Naive B cell (primary cell): ENCODE results near the gene FDPS. TPM values are rescaled to one million over a fixed set of nuclear protein-coding genes. Genes with fewer than 3 reads are reported as not detected.

Experiments
- ATAC-seq, 2 donors: fragments of 150-1000 bp; cut with Tn5 transposase; 2 replicates each; pipeline ENCODE4 v1.10.0; 2021; ENCODE audit warnings: low read depth in 2 of 2, mild to moderate bottlenecking in 2 of 2, moderate library complexity in 2 of 2
- DNase-seq: peaks from one replicate; pipeline ENCODE4 v3.0.0; 2022
- H3K27ac Mint-ChIP-seq, 6 donors: one replicate each; pipeline ENCODE4 v1.8.0; 2020 to 2022; ENCODE audit warnings: mild to moderate bottlenecking in 6 of 6, mixed read lengths in 6 of 6, moderate library complexity in 5 of 6, inconsistent platforms in 2 of 6
- H3K27me3 Mint-ChIP-seq, 3 donors: one replicate each; pipeline ENCODE4 v1.8.0; 2021 to 2022; ENCODE audit warnings: mixed read lengths in 3 of 3, mild to moderate bottlenecking in 1 of 3
- H3K36me3 Mint-ChIP-seq, 2 donors: one replicate each; pipeline ENCODE4 v1.8.0; 2020 to 2022; ENCODE audit warnings: mixed read lengths in 2 of 2, inconsistent platforms in 1 of 2, mild to moderate bottlenecking in 1 of 2
- H3K4me1 Mint-ChIP-seq, 3 donors: one replicate each; pipeline ENCODE4 v1.8.0; 2020 to 2022; ENCODE audit warnings: mixed read lengths in 3 of 3, inconsistent platforms in 1 of 3, mild to moderate bottlenecking in 1 of 3, moderate library complexity in 1 of 3
- H3K4me3 Mint-ChIP-seq, 8 donors: one replicate each; pipeline ENCODE4 v1.8.0; 2020 to 2022; ENCODE audit warnings: mild to moderate bottlenecking in 8 of 8, mixed read lengths in 8 of 8, moderate library complexity in 8 of 8, inconsistent platforms in 2 of 8
- H3K9me3 Mint-ChIP-seq, 7 donors: one replicate each; pipeline ENCODE4 v1.8.0; 2020 to 2022; ENCODE audit warnings: mixed read lengths in 7 of 7, mild to moderate bottlenecking in 5 of 7, inconsistent platforms in 2 of 7, moderate library complexity in 1 of 7
- polyA plus RNA-seq, 6 donors: library from polyadenylated mRNA; unstranded; fragments of 300-500 nt; fragmentation: Illumina TruSeq; gene quantifications; one replicate each; pipeline ENCODE4 v1.2.3, GENCODE V29; 2021; ENCODE audit warnings: low read depth in 6 of 6

FDPS gene
- polyA plus RNA-seq = 100 to 1,000 TPM in 5 of 6 donors, 10 to 100 TPM in 1; 99.4 to 187 (median 117) TPM

GRCh38 chr1:155308493-155309422, at the start of gene FDPS:
Gene FDPS (plus strand): TSS chr1:155308866. CDS start chr1:155309790, 924 bp downstream.
- peak; percentile 96 to 97 for ATAC-seq
- Mint-ChIP-seq H3K4me3 (peak within 1 kb of the TSS; percentile 90 to 99 (median 97)), H3K27me3 (no peaks in the 10 kb centered on the region)

GRCh38 chr1:155260276-155260675, 48.4 kb upstream of the FDPS start:
- no peak for DNase-seq
- Mint-ChIP-seq H3K27me3 (no peaks in the 10 kb centered on the region), H3K4me3 (peak overlapping the region in 5 of 8 donors; percentile 72 to 97 (median 91)), H3K36me3 (peaks cover 6 to 10% of the 10 kb centered on the region in 2 donors), H3K4me1 (peaks cover 40 to 50% (median 50%) of the 10 kb centered on the region in 3 donors), H3K27ac (peak overlapping the region in 4 of 6 donors; percentile 6 to 88 (median 66)), H3K9me3 (no peaks in the 10 kb centered on the region)
- no peak for ATAC-seq

More at GRCh38 chr1:155308493-155309422, at the start of gene FDPS:
- peak; percentile 96 for DNase-seq
- peak within 1 kb of the TSS; percentile 90 to 98 (median 98) for H3K27ac Mint-ChIP-seq
- H3K4me1 Mint-ChIP-seq = peaks cover 21 to 37% (median 28%) of the 10 kb centered on the region in 3 donors
- H3K9me3 Mint-ChIP-seq = no peaks in the 10 kb centered on the region
- peaks cover 0 to 8% of the 10 kb centered on the region in 2 donors for H3K36me3 Mint-ChIP-seq

- H3K36me3 Mint-ChIP-seq = peaks cover 10% of the 10 kb centered on the region in 2 donors
- H3K4me3 Mint-ChIP-seq = peak overlapping the region; percentile 91 to 100 (median 99)
- peak overlapping the region; percentile 58 to 98 (median 94) for H3K27ac Mint-ChIP-seq
- no peak for ATAC-seq
- no peak for DNase-seq
- no peaks in the 10 kb centered on the region for H3K27me3 Mint-ChIP-seq
- H3K9me3 Mint-ChIP-seq = no peaks in the 10 kb centered on the region
- H3K4me1 Mint-ChIP-seq = peaks cover 34 to 41% (median 38%) of the 10 kb centered on the region in 3 donors
These were observed 47.2 kb upstream of the FDPS start for GRCh38 chr1:155261493-155261851.

- ATAC-seq (peak; percentile 98 to 99), DNase-seq (peak; percentile 88)
- Mint-ChIP-seq H3K27ac (peak within 1 kb of the TSS; percentile 82 to 98 (median 97)), H3K4me1 (peaks cover 28 to 36% (median 32%) of the 10 kb centered on the region in 3 donors), H3K36me3 (peaks cover 7 to 12% of the 10 kb centered on the region in 2 donors), H3K9me3 (no peaks in the 10 kb centered on the region), H3K4me3 (peak within 1 kb of the TSS; percentile 91 to 100 (median 99)), H3K27me3 (no peaks in the 10 kb centered on the region)
These were observed 46.6 kb upstream of the FDPS start, which contains the start of gene SCAMP3 for GRCh38 chr1:155261852-155262673. Gene SCAMP3 (minus strand): TSS chr1:155262360. CDS start chr1:155262151, 209 bp downstream.

GRCh38 chr1:155263067-155263466, 45.6 kb upstream of the FDPS start:
- no peaks in the 10 kb centered on the region for H3K27me3 Mint-ChIP-seq
- H3K4me3 Mint-ChIP-seq = peak overlapping the region; percentile 31 to 100 (median 98)
- DNase-seq (no peak), ATAC-seq (no peak)
- peaks cover 26 to 35% (median 27%) of the 10 kb centered on the region in 3 donors for H3K4me1 Mint-ChIP-seq
- no peaks in the 10 kb centered on the region for H3K9me3 Mint-ChIP-seq
- H3K27ac Mint-ChIP-seq = peak overlapping the region in 4 of 6 donors; percentile 69 to 90 (median 73)
- H3K36me3 Mint-ChIP-seq = peaks cover 9 to 12% of the 10 kb centered on the region in 2 donors

GRCh38 chr1:155266553-155266952, 42.1 kb upstream of the FDPS start:
- ATAC-seq = no peak
- H3K9me3 Mint-ChIP-seq = no peaks in the 10 kb centered on the region
- H3K4me3 Mint-ChIP-seq = peak overlapping the region in 1 of 8 donors; percentile 6
- peaks cover 10 to 30% (median 11%) of the 10 kb centered on the region in 3 donors for H3K4me1 Mint-ChIP-seq
- H3K27ac Mint-ChIP-seq = no peak overlapping the region
- no peak for DNase-seq
- peaks cover 16 to 19% of the 10 kb centered on the region in 2 donors for H3K36me3 Mint-ChIP-seq
- H3K27me3 Mint-ChIP-seq = no peaks in the 10 kb centered on the region

- no peaks in the 10 kb centered on the region for H3K27me3 Mint-ChIP-seq
- H3K36me3 Mint-ChIP-seq = peaks cover 16 to 19% of the 10 kb centered on the region in 2 donors
- DNase-seq (no peak), ATAC-seq (no peak)
- peaks cover 4 to 30% (median 8%) of the 10 kb centered on the region in 3 donors for H3K4me1 Mint-ChIP-seq
- H3K9me3 Mint-ChIP-seq = no peaks in the 10 kb centered on the region
- H3K4me3 Mint-ChIP-seq = peak overlapping the region in 1 of 8 donors; percentile 51
- H3K27ac Mint-ChIP-seq = no peak overlapping the region
These were observed 41.3 kb upstream of the FDPS start for GRCh38 chr1:155267373-155267772.

- ATAC-seq (no peak), DNase-seq (no peak)
- Mint-ChIP-seq H3K4me3 (no peak overlapping the region), H3K9me3 (no peaks in the 10 kb centered on the region), H3K27me3 (no peaks in the 10 kb centered on the region), H3K36me3 (peaks cover 15 to 19% of the 10 kb centered on the region in 2 donors), H3K27ac (no peak overlapping the region), H3K4me1 (peaks cover 12 to 30% (median 15%) of the 10 kb centered on the region in 3 donors)
These were observed 40.0 kb upstream of the FDPS start for GRCh38 chr1:155268630-155269029.

- peaks cover 14 to 34% (median 18%) of the 10 kb centered on the region in 3 donors for H3K4me1 Mint-ChIP-seq
- DNase-seq (no peak), ATAC-seq (no peak)
- no peaks in the 10 kb centered on the region for H3K27me3 Mint-ChIP-seq
- H3K36me3 Mint-ChIP-seq = peaks cover 9 to 19% of the 10 kb centered on the region in 2 donors
- no peaks in the 10 kb centered on the region for H3K9me3 Mint-ChIP-seq
- no peak overlapping the region for H3K27ac Mint-ChIP-seq
- peak overlapping the region in 1 of 8 donors; percentile 36 for H3K4me3 Mint-ChIP-seq
These were observed 39.3 kb upstream of the FDPS start for GRCh38 chr1:155269381-155269780.

- peak overlapping the region; percentile 90 to 99 (median 95) for H3K27ac Mint-ChIP-seq
- H3K9me3 Mint-ChIP-seq = no peaks in the 10 kb centered on the region
- H3K4me3 Mint-ChIP-seq = peak overlapping the region; percentile 90 to 98 (median 94)
- peak; percentile 24 for ATAC-seq
- peaks cover 4 to 14% of the 10 kb centered on the region in 2 donors for H3K36me3 Mint-ChIP-seq
- no peak for DNase-seq
- peaks cover 32 to 50% (median 32%) of the 10 kb centered on the region in 3 donors for H3K4me1 Mint-ChIP-seq
- no peaks in the 10 kb centered on the region for H3K27me3 Mint-ChIP-seq
These were observed 36.0 kb upstream of the FDPS start for GRCh38 chr1:155272466-155273342.

- no peaks in the 10 kb centered on the region for H3K9me3 Mint-ChIP-seq
- peaks cover 32 to 57% (median 37%) of the 10 kb centered on the region in 3 donors for H3K4me1 Mint-ChIP-seq
- peaks cover 4 to 8% of the 10 kb centered on the region in 2 donors for H3K36me3 Mint-ChIP-seq
- peak within 1 kb of the TSS; percentile 93 to 99 (median 96) for H3K27ac Mint-ChIP-seq
- ATAC-seq = peak; percentile 84 to 85
- H3K27me3 Mint-ChIP-seq = no peaks in the 10 kb centered on the region
- DNase-seq = peak; percentile 94
- peak within 1 kb of the TSS; percentile 90 to 98 (median 94) for H3K4me3 Mint-ChIP-seq
These were observed 35.1 kb upstream of the FDPS start, which contains the start of gene CLK2 for GRCh38 chr1:155273343-155274245. Gene CLK2 (minus strand): TSS chr1:155273504. CDS start chr1:155270977, 2,527 bp downstream.
